HG03457 (cell line): ENCODE data around the gene NPAS3.

Source experiments
- ATAC-seq: cut with Tn5 transposase; IDR thresholded peaks from one replicate; pipeline ENCODE4 v1.9.1; 2021; ENCODE audit warnings: moderate number of reproducible peaks; ENCODE audit not compliant: unreplicated experiment

The NPAS3 gene

GRCh38 chr14:33567023-33567728 lies 628.5 kb downstream of the NPAS3 start:
- no peak for ATAC-seq

- ATAC-seq, result no peak
These were observed 629.1 kb downstream of the NPAS3 start for GRCh38 chr14:33567731-33568130.

- ATAC-seq, result no peak
These were observed 630.4 kb downstream of the NPAS3 start for GRCh38 chr14:33568935-33569579.

GRCh38 chr14:33569821-33570687 lies 631.4 kb downstream of the NPAS3 start:
- ATAC-seq, result no peak

DNA sequence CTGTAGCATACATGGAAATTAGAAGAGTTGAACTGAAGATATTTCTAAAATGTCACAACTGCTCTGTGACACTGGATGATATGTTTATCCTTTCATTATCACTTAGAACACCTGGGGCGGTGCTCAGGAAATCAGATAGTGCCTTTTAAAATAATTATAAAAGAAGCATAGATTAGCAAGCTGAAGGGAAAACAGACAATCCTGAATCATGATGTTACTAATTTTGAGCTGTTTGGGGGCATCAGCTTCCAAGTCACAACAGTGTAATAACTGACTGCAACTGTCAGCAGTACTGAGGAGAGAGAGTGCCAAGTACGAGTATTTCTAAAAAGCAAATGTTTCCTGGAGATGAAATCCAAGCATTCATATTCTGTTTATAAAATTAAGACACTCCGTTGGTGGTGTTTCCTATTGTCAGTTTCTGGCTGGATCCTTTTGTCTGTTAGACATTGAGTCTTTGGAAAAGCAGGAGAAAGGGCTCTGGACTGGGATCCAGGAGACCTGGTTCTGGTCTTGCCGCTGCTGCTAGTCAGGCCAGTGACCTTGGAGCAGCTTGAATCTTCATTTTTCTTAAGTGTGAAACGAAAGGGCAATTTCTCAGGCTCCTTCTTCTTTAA lies 632.1 kb downstream of the NPAS3 start:
- ATAC-seq, result no peak

GRCh38 chr14:33573301-33573880 lies 634.7 kb downstream of the NPAS3 start:
- ATAC-seq, result no peak

GRCh38 chr14:33576014-33576413 lies 637.3 kb downstream of the NPAS3 start:
- no peak for ATAC-seq

- no peak for ATAC-seq
These were observed 640.0 kb downstream of the NPAS3 start for GRCh38 chr14:33578461-33579216.

GRCh38 chr14:33580231-33580749 lies 641.6 kb downstream of the NPAS3 start:
- no peak for ATAC-seq

DNA sequence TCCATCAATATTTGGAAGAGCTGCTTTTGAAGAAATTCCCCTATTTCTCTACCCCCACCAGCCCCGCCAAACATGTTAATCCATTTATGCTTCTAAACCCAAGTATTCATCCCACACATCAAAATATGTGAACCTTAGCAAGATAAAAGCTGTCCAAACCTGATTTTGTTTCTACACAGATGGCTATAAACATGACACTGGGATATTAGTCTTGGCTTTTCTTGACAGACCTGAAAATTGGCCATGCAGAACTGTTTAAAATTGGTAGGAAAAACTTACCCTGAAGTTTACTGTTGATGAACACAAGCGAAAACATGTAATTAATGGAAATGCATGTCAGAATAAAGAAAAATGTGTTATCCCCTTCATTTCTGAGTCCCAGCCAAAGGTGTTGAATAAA lies 642.2 kb downstream of the NPAS3 start:
- no peak for ATAC-seq

GRCh38 chr14:33584697-33585096 lies 646.0 kb downstream of the NPAS3 start:
- ATAC-seq, result no peak

GRCh38 chr14:33586806-33587205 lies 648.1 kb downstream of the NPAS3 start:
- no peak for ATAC-seq

- ATAC-seq, result no peak
These were observed 649.1 kb downstream of the NPAS3 start for GRCh38 chr14:33587791-33588190.

DNA sequence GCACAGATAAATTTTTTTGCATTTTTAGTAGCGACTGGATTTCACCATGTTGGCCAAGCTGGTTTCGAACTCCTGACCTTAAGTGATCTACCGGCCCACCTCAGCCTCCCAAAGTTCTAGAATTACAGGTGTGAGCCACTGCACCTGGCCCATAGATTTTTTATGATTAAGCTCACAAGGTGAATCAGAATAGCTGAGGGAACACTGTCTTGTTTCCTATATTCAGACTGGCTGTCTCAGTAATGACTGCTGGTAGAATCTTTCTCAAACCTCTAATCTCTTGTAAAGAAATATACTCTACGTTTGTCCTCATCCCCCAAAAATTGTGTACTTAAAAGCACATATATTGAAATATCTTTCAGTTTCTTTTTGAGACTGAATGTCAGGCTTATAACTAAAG lies 650.1 kb downstream of the NPAS3 start:
- ATAC-seq, result no peak

DNA sequence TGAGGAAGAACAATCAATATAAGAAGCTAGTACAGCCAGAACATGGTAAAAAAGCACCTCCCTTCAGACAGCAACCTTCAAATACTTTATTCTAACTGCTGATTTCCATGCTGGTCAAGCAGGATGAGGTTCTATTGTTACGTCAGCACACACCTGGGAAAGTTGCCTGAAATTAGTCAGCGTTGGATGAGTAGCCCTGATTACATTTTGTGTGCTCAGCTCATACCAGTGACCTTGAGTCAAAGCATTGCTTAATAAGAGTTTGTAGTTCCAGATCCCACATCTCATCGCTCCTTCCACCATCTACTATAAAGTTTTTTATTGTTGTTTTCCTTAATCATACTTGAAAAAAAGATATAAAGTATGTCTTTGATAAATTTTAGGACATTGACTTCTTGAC lies 650.7 kb downstream of the NPAS3 start:
- ATAC-seq, result no peak

DNA sequence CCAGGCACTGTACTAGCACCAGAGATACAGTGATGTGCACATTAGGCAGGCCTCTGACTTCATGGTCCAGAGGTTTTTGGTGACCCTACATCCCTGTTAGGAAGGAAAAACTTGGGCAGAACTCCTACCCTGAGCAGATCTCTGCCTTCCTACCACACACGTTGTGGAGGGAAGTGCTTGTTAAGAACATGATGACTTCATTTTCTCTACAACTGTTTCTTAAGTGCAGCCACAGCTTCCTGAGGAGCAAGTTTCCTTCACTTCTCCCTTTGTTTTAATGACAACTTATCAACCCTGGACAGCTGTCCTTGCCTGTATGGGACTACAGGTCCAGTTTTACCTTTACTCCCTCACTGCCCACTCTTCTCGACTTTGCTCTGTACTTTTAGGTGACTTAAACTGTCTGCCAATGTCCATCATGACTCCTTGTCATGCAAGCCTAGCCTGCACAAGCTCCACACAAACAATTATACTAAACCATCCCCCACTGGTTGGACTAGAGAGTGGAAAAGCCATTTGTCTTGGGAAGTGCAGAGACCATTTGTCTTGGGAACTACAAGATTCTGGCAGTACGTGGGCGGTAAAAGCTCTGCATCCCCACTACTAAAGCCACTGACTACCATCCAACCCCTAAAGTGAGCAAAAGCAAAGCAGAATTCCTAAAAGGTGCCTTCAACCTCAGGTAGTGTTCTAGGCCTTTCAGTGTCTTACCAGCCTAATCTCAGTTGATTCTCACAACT lies 652.4 kb downstream of the NPAS3 start:
- ATAC-seq, result no peak

- no peak for ATAC-seq
These were observed 653.6 kb downstream of the NPAS3 start for GRCh38 chr14:33592297-33592696.

DNA sequence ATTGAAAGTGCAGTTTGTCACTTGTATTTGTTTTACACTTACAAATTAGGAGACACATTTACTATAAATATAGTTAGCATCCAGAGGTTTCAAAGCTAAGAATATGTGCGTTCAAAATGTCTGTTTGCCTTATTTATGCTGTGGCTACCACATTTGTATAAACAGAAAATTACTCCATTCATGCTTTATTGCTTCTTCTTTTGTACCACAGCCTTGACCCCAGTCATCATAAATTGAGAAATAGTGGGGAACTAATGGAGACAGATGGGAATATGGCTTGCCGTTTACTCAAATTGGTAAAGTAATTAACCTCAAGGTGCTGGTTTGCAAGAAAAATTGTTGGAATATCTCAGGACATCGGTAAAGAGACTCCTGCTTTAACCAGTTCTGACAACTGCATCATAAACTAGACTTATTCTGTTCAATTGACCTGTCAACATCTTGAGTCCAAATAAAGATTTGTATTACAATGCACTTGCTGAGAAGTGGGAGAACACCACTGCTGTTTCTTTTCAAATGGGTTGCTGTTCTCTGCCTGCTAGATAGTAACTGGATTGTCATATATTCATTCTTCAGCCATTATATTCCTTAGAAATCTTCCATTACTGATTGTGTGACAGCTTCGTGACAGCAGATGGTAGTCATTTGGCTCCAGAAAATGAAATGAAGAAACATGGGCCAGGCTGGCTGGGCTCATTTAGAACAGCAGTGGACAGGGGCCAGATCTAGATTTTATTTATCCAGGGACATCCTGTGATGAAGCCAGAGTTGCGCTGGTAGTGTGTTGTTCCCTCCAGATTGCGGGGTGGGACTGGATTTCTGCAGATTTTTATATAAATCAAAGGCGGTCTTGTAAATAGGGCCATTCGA lies 657.8 kb downstream of the NPAS3 start:
- no peak for ATAC-seq
